WI38 (cell line): Measurements from ENCODE around the gene SMG5.
A peak's percentile ranks its signal among the peaks of the same experiment; 100 is the strongest.
"Not testable (repeated sequence)": the region's sequence is repeated elsewhere in the genome, so short reads cannot be mapped to it uniquely, and the experiment has no call there.

ENCODE experiments used
- H3K4me3 ChIP-seq: 2 replicates; pipeline ENCODE4 v1.5.1; 2011; ENCODE audit warnings: low read depth, mild to moderate bottlenecking, control low read depth, low read length
- CTCF ChIP-seq: IDR thresholded peaks from 2 replicates; pipeline ENCODE4 v1.5.1; 2012; ENCODE audit warnings: low read depth, mild to moderate bottlenecking, control low read depth, low read length

The SMG5 gene

GRCh38 chr1:156282479-156283222 lies at the start of gene SMG5:
Gene SMG5 (minus strand): TSS chr1:156282825. CDS start chr1:156282680, 145 bp downstream.
- no peak for TF ChIP-seq CTCF
- peak within 1 kb of the TSS; percentile 95 for H3K4me3 ChIP-seq

GRCh38 chr1:156323179-156323578 lies 40.6 kb upstream of the SMG5 start:
- H3K4me3 ChIP-seq, result not testable (repeated sequence)

GRCh38 chr1:156320560-156320959 lies 37.9 kb upstream of the SMG5 start:
- no peak for TF ChIP-seq CTCF
- H3K4me3 ChIP-seq, result no peak overlapping the region

GRCh38 chr1:156319664-156320063 lies 37.0 kb upstream of the SMG5 start:
- no peak overlapping the region for H3K4me3 ChIP-seq
- TF ChIP-seq CTCF, result no peak; the same call in 1 of the 2 replicates

GRCh38 chr1:156316909-156317308 lies 34.3 kb upstream of the SMG5 start:
- TF ChIP-seq CTCF, result no peak
- H3K4me3 ChIP-seq, result no peak overlapping the region

GRCh38 chr1:156310962-156311361 lies 28.3 kb upstream of the SMG5 start:
- no peak for TF ChIP-seq CTCF
- no peak overlapping the region for H3K4me3 ChIP-seq

GRCh38 chr1:156308078-156308477 lies 25.5 kb upstream of the SMG5 start:
- no peak overlapping the region for H3K4me3 ChIP-seq
- TF ChIP-seq CTCF, result no peak

- no peak overlapping the region for H3K4me3 ChIP-seq
- no peak for TF ChIP-seq CTCF
Observed at GRCh38 chr1:156305215-156305614, 22.6 kb upstream of the SMG5 start.
